ENCODE data around the gene NT5C2. TPM values are rescaled to one million over a fixed set of nuclear protein-coding genes. Genes with fewer than 3 reads are reported as not detected.
A peak's percentile ranks its signal among the peaks of the same experiment; 100 is the strongest.
"Not testable (repeated sequence)": the region's sequence is repeated elsewhere in the genome, so short reads cannot be mapped to it uniquely, and the experiment has no call there.

The NT5C2 gene
- total and polyA plus RNA-seq, 2 of the 8 experiments (the other 6 are each of a cell fraction or from before 2014, with no cell fraction given), result 35.2 to 106 TPM

GRCh38 chr10:103216362-103216761 is 23.3 kb upstream of the NT5C2 start:
- H3K79me2 ChIP-seq (ENCODE audit: control insufficient read depth in 1 of 2, insufficient read depth in 2 of 2, low read length in 2 of 2); H3K4ac ChIP-seq (replicated peaks; ENCODE audit: insufficient read length, low read depth, low read length); H2BK20ac ChIP-seq (ENCODE audit: low read length); DNase-seq (ENCODE audit: low read depth in 1 of 2, low spot score in 2 of 2); H3K4me1 ChIP-seq (replicated peaks in 1 of 4; ENCODE audit: control insufficient read depth in 3 of 4, insufficient read depth in 4 of 4, low read length in 3 of 4); H3K79me1 ChIP-seq (ENCODE audit: low read depth, low read length); FAIRE-seq; H3K23me2 ChIP-seq (ENCODE audit: low read depth, low read length); H2AK5ac ChIP-seq (ENCODE audit: low read depth, low read length); H3K27ac ChIP-seq (ENCODE audit: low read depth, low read length); H3K4me2 ChIP-seq (ENCODE audit: insufficient read depth in 1 of 2, low read depth in 2 of 2, low read length in 2 of 2); H3K27me3 ChIP-seq (replicated peaks in 1 of 4; ENCODE audit: control insufficient read depth in 3 of 4, extremely low read depth in 1 of 4, insufficient read depth in 3 of 4, low read length in 3 of 4); H3K9me3 ChIP-seq (ENCODE audit: insufficient read depth in 2 of 2, low read depth in 1 of 2, low read length in 1 of 2); H3K18ac ChIP-seq (ENCODE audit: extremely low read depth, low read length); H3K36me3 ChIP-seq (ENCODE audit: control insufficient read depth in 2 of 4, insufficient read depth in 4 of 4, low read length in 3 of 4); H3K9ac ChIP-seq (replicated peaks in 1 of 4; ENCODE audit: extremely low read depth in 1 of 4, low read depth in 3 of 4, low read length in 3 of 4); H3K14ac ChIP-seq (ENCODE audit: insufficient read length); H4K8ac ChIP-seq (ENCODE audit: extremely low read depth, insufficient read depth, low read length); H3K4me3 ChIP-seq (ENCODE audit: extremely low read depth in 1 of 4, insufficient read depth in 2 of 4, low read depth in 3 of 4, low read length in 4 of 4); H3K23ac ChIP-seq (ENCODE audit: insufficient read length); H2BK120ac ChIP-seq (replicated peaks; ENCODE audit: low read depth, low read length); H4K5ac ChIP-seq (ENCODE audit: insufficient read length, low read depth, low read length); H4K20me1 ChIP-seq (replicated peaks in 1 of 2; ENCODE audit: control insufficient read depth in 1 of 2, insufficient read depth in 2 of 2, low read length in 2 of 2); H3K56ac ChIP-seq (replicated peaks; ENCODE audit: insufficient read length, low read depth, low read length); H4K91ac ChIP-seq (replicated peaks; ENCODE audit: insufficient read length, low read length); H2BK15ac ChIP-seq (ENCODE audit: low read length): not testable (repeated sequence)
- TF ChIP-seq TEAD4 (IDR thresholded peaks at IDR 0.05; ENCODE audit: low read depth, low read length), result peak; percentile 89
- Histone ChIP-seq H2BK5ac (ENCODE audit: low read depth, low read length) (0 out of 2 replicates have a peak overlapping the region, but pooled peaks have one; percentile 48), H2BK12ac (ENCODE audit: low read depth, low read length) (peak overlapping the region; percentile 35; the same call in 1 of the 2 replicates), H2AFZ (ENCODE audit: low read length) (peak overlapping the region; percentile 62; the same call in 1 of the 2 replicates)
- ChIA-PET POLR2A (ENCODE audit: partially characterized antibody) (interaction anchor here (0.6 to 2.9 kb wide), 4 partner anchors 13 to 24 kb away, joined by 3 to 15 read pairs (median 4); partner anchors contain the start of gene NT5C2), CTCF (ENCODE audit: partially characterized antibody) (interaction anchor here (0.9 to 2.1 kb wide), 2 partner anchors 23 to 24 kb away, joined by 4 to 6 read pairs; no protein-coding TSS in a partner anchor)
- WGBS, 2 experiments (ENCODE audit: extremely low coverage in 1 of 2, insufficient coverage in 1 of 2, insufficient read length in 1 of 2, insufficient replicate concordance in 2 of 2, low coverage in 1 of 2, low lambda C conversion rate in 2 of 2, missing lambda C conversion rate in 1 of 2), result 70% methylated on average over 4 of the region's 4 CpGs; no CpG with 5 or more reads in 1 of the 2 experiments
